Putamen (tissue), 1 donor: ENCODE results near the gene DARS2.
"Not testable (repeated sequence)": the region's sequence is repeated elsewhere in the genome, so short reads cannot be mapped to it uniquely, and the experiment has no call there.

ENCODE experiments used
- DNase-seq: peaks from one replicate; pipeline ENCODE4 v3.0.0-alpha.2; 2016; ENCODE audit warnings: low spot score

DARS2 gene

GRCh38 chr1:173824315-173825081, at the start of gene DARS2, which contains the start of gene CENPL:
Gene DARS2, plus strand, starts transcription at chr1:173824673. Its CDS starts 557 bp downstream, at chr1:173825230.
Gene CENPL, minus strand, starts transcription at chr1:173824883. Its CDS starts 13,584 bp downstream, at chr1:173811299.
- peak; percentile 97 for DNase-seq

GRCh38 chr1:173775578-173776226, 48.8 kb upstream of the DARS2 start:
- no peak for DNase-seq

GRCh38 chr1:173779936-173780335, 44.5 kb upstream of the DARS2 start:
- no peak for DNase-seq

- DNase-seq = no peak
Measured at GRCh38 chr1:173784997-173785396, 39.5 kb upstream of the DARS2 start.

GRCh38 chr1:173789841-173790240, 34.6 kb upstream of the DARS2 start:
- no peak for DNase-seq

- no peak for DNase-seq
Measured at GRCh38 chr1:173798078-173798477, 26.4 kb upstream of the DARS2 start.

GRCh38 chr1:173799995-173800394, 24.5 kb upstream of the DARS2 start:
- DNase-seq = not testable (repeated sequence)

GRCh38 chr1:173802961-173803360, 21.5 kb upstream of the DARS2 start:
- no peak for DNase-seq

- not testable (repeated sequence) for DNase-seq
Measured at GRCh38 chr1:173813654-173814053, 10.8 kb upstream of the DARS2 start.

- no peak for DNase-seq
Measured at GRCh38 chr1:173818459-173818858, 6.0 kb upstream of the DARS2 start.

- DNase-seq = no peak
Measured at GRCh38 chr1:173821680-173822079, 2.8 kb upstream of the DARS2 start.

- peak; percentile 2 for DNase-seq
Measured at GRCh38 chr1:173823781-173824314, 625 bp upstream of the DARS2 start.

- DNase-seq = no peak
Measured at GRCh38 chr1:173827611-173828010, 3.1 kb downstream of the DARS2 start.

- DNase-seq = no peak
Measured at GRCh38 chr1:173832748-173833147, 8.3 kb downstream of the DARS2 start.

- DNase-seq = no peak
Measured at GRCh38 chr1:173852105-173852504, 27.6 kb downstream of the DARS2 start.

GRCh38 chr1:173853074-173853473, 28.6 kb downstream of the DARS2 start:
- no peak for DNase-seq

GRCh38 chr1:173856014-173856413, 31.5 kb downstream of the DARS2 start:
- no peak for DNase-seq

GRCh38 chr1:173856903-173857302, 32.4 kb downstream of the DARS2 start:
- DNase-seq = no peak

GRCh38 chr1:173857363-173857917, 33.0 kb downstream of the DARS2 start:
- DNase-seq = no peak

GRCh38 chr1:173859547-173859946, 35.1 kb downstream of the DARS2 start:
- not testable (repeated sequence) for DNase-seq

GRCh38 chr1:173860065-173860464, 35.6 kb downstream of the DARS2 start:
- DNase-seq = no peak

GRCh38 chr1:173861731-173862145, 37.3 kb downstream of the DARS2 start:
- DNase-seq = no peak
